ENCODE data around the gene PPOX.

DNA sequence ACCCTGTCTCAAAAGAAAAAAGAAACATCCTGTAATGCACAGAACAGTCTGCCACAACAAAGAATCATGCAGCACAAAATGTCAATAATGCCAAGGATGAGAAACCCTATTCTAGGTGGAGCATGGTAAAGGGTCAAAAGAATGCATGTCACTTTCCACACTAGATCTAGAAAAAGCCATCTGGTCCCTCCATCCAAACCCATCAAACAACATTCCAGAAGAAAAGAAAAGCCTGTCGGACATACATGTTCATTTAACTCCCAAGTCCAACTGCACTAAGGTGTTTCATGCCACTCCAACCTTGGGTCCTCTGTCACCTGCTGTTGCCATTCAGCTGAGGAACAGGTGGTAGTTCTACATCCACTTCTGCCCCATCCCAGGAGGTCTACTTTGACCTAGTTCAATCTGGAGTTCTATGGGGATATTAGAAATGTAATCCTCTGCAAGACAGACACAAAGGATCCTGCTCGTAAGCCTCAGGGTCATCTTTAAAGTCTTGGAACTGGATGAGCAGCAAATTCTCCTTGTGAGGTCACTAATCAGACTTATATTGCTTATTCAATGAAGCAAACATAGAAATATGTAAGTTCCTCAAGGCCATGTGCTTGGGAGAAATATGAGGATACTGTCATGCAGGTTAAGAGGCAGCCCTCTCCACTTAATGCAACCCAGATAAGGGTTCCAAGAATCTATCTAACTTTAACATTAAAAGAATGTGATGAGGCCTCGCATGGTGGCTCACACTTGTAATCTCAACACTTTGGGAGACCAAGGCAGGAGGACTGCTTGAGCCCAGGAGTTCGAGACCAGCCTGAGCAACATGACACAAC lies 37.4 kb upstream of the PPOX start:
- TF ChIP-seq, protein P1, sequence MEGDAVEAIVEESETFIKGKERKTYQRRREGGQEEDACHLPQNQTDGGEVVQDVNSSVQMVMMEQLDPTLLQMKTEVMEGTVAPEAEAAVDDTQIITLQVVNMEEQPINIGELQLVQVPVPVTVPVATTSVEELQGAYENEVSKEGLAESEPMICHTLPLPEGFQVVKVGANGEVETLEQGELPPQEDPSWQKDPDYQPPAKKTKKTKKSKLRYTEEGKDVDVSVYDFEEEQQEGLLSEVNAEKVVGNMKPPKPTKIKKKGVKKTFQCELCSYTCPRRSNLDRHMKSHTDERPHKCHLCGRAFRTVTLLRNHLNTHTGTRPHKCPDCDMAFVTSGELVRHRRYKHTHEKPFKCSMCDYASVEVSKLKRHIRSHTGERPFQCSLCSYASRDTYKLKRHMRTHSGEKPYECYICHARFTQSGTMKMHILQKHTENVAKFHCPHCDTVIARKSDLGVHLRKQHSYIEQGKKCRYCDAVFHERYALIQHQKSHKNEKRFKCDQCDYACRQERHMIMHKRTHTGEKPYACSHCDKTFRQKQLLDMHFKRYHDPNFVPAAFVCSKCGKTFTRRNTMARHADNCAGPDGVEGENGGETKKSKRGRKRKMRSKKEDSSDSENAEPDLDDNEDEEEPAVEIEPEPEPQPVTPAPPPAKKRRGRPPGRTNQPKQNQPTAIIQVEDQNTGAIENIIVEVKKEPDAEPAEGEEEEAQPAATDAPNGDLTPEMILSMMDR (conservative IDR thresholded peaks at IDR 0.05; ENCODE audit: low read length), result no peak
- no peak for TF ChIP-seq EZH2phosphoT487 (IDR thresholded peaks at IDR 0.05; ENCODE audit: borderline replicate concordance, low read depth, low read length)
